Measurements from ENCODE around the gene RNF214.

GRCh38 chr11:117303646-117304315 is 71.3 kb downstream of the RNF214 start:
- TF ChIP-seq RARB (CRISPR knock-in tag; IDR thresholded peaks at IDR 0.05) (no peak), ARNTL (CRISPR knock-in tag; IDR thresholded peaks at IDR 0.05; ENCODE audit: borderline replicate concordance, low read depth) (no peak), ESRRG (CRISPR knock-in tag; IDR thresholded peaks at IDR 0.05) (no peak)
- TF ChIP-seq, protein P1, sequence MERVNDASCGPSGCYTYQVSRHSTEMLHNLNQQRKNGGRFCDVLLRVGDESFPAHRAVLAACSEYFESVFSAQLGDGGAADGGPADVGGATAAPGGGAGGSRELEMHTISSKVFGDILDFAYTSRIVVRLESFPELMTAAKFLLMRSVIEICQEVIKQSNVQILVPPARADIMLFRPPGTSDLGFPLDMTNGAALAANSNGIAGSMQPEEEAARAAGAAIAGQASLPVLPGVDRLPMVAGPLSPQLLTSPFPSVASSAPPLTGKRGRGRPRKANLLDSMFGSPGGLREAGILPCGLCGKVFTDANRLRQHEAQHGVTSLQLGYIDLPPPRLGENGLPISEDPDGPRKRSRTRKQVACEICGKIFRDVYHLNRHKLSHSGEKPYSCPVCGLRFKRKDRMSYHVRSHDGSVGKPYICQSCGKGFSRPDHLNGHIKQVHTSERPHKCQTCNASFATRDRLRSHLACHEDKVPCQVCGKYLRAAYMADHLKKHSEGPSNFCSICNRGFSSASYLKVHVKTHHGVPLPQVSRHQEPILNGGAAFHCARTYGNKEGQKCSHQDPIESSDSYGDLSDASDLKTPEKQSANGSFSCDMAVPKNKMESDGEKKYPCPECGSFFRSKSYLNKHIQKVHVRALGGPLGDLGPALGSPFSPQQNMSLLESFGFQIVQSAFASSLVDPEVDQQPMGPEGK (CRISPR knock-in tag; IDR thresholded peaks at IDR 0.05; ENCODE audit: borderline replicate concordance): no peak

Measured in SK-N-SH treated with all-trans-retinoic acid at 6 μM for 48 hours (cell line).